GM19468 (cell line): ENCODE data around the gene CDH4.
"Not testable (repeated sequence)": the region's sequence is repeated elsewhere in the genome, so short reads cannot be mapped to it uniquely, and the experiment has no call there.

ENCODE experiments used
- ATAC-seq: cut with Tn5 transposase; IDR thresholded peaks from one replicate; pipeline ENCODE4 v1.9.1; 2021; ENCODE audit warnings: mild to moderate bottlenecking, moderate library complexity, moderate number of reproducible peaks; ENCODE audit not compliant: unreplicated experiment; ENCODE audit errors: extremely low read depth

The CDH4 gene

DNA sequence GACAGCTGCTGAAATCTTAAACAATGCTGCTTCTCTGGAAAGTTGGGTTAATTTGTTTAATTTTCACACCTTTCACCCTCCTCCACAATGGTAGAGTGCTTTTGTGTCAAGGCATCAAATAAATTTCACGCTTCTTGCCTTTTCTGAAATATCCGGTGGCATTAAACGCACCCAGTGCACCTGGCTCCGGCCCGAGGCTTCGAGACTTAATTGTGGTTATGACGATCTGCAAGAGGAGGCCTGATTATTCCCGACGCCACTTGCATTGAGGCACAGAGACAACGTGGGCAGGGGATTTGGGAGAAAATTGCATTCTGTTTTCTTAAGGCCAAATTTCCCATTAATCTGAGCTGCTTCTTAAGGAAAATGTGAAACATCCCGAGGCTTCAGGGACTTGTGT is 152.2 kb downstream of the CDH4 start:
- no peak for ATAC-seq

DNA sequence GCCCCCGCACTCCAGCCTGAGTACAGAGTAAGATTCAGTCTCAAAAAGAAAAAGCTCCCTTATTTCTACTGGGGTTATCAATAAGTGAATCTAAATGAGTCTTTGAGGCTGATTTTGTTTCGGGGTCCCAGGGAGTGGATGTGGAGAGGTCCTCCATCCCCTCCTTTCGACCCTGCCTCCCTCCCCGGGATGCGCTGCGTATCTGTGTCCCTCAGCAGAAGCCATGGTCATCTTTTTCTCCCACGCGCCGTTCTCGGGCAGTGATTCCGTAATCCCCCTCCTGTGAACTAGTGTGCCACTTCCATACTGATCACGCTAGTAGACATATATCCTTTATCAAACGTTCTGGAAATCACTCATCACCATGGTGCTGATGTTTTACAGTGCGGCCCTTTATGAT is 152.9 kb downstream of the CDH4 start:
- ATAC-seq = no peak

DNA sequence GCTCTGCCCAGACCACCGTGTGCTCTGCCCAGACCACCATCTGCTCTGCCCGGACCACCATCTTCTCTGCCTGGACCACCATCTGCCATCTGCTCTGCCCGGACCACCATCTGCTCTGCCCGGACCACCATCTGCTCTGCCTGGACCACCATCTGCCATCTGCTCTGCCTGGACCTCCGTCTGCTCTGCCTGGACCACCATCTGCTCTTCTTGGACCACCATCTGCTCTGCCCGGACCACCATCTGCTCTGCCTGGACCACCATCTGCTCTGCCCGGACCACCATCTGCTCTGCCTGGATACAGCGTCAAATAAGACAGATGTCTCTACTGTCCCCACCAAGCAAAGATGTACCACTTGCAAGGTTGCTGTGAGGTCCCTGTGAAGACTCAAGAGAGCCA is 154.7 kb downstream of the CDH4 start:
- not testable (repeated sequence) for ATAC-seq

DNA sequence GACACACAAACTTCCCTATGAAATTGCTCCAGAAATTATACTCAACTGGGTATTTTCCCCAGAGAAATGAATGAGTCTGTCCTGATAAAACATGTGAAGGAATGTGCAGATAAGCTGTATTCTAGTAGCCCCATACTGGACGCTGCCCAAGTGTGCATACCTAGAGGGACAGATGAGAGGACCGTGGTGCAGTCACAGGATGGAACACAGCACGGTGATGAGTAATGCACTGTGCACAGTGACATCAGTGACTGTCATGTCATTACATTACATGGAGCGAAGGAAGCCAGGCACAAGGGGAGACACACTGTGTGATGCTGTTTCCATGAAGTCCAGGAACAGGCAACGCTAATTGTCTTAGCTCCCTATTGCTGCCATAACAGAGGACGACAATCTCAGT is 155.5 kb downstream of the CDH4 start:
- no peak for ATAC-seq

DNA sequence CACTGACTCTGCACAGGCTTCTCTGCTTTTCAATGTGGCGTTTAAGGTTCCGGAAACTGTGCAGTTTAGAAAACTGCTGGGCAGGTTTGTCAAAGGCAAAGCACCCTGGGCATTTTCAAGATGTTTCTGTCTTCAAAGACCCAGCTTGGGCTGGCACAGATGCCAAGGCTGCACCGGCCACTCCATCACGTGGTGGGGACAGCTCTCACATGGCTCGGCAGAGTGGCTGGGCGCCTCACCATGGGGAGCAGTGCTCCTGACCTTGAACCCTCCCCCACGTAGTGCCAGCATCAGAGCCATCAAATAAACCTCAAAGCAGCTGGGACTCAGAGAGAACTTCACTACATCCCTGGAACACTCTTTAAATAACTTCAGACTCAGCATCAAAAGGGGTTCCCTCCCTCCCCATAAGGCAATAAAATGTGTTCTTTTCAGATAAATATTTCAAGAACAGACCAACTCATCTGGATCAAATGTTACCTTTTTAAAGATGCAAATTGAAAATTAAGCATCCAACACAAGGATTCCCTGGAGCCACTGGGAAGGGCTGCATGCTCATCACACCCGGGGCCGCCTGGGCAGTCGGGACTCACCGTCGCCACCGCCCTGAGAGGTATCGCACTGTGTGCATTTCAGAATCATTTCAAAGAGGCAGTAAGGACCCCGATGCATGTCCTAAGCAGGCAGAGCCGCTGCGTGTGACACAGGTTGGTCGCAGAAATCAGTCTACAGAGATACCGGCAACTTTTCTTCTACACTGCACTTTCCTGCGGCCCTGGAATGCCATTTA is 157.1 kb downstream of the CDH4 start:
- no peak for ATAC-seq

DNA sequence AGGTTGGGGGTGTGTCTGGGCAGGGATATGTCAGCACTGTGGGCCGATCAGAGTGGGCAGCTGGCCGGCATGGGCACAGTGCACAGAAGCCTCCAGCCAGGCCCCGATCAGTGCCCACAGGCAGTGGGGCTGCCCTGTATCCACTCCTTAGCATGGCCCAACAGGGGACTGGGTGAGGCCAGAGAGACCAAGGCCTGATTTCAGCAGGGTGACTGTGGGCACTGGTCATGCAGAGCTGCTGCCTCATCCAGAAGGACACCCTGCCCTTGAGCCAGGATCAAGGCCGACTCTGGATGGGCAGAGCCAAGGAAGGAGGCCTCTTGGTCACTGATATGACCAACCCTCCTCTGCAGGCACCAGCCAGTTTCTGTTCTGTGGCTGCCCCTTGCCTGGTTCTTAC is 159.7 kb downstream of the CDH4 start:
- ATAC-seq = no peak

DNA sequence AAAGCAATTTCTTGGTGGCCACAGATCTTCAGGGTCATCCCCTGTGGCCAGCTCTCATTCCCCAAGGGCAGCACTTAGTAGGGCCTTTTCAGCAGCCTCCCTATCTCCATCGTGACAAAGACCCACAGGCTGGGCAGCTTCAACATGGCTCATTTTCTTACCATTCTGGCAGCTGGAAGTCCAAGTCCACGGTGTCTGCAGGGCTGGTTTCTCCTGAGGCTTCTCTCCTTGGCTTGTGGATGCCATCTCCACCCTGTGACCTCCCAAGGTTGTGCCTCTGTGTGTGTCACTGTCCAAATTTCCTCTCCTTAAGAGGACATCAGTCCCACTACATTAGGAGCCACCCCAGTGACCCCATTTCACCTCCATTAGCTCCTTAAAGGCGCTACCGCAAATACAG is 161.7 kb downstream of the CDH4 start:
- ATAC-seq = no peak

DNA sequence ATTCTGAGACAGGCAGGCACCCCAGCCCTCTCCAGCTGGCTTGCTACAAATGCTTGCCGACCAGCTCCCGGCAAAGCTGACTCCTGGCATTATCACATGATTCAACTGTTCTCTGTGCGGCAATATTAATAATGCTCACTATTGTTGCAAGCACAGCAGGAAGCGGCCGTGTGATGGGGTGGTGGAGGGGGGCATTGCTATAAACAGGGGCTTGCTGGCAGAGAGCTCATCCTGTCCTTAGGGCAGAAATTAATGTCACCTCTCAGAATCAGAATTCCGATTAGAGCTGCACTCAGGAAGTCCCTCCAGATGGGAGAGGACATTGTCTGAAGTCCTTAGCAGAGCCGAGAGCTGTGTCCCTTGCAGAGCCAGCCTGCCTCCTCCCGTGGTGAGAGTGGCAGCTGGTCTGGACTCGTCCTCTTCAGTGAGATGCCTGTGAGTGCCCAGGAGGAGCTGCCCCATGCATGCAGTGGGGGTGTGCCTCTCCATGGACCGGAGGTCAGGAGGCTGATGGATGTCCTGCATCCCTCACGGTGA is 162.5 kb downstream of the CDH4 start:
- no peak for ATAC-seq

DNA sequence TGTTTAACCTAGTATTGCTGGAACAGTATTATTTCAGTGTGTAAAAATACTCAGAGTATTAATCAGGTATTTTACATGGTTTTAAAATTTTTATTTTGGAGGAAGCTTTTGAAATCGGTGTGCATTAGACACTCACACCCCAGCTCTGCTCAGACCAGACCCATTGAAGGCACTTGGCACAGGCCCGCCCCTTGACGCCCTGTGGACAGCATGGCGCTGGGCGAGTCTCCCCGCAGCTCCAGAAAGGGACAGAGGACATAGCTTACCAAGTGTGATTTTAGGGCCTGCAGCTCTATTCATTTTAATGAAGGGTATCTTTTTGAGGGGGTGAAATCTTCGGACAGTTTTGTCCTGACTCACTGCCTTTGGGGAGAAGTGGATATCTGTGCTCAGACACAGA is 164.5 kb downstream of the CDH4 start:
- no peak for ATAC-seq

DNA sequence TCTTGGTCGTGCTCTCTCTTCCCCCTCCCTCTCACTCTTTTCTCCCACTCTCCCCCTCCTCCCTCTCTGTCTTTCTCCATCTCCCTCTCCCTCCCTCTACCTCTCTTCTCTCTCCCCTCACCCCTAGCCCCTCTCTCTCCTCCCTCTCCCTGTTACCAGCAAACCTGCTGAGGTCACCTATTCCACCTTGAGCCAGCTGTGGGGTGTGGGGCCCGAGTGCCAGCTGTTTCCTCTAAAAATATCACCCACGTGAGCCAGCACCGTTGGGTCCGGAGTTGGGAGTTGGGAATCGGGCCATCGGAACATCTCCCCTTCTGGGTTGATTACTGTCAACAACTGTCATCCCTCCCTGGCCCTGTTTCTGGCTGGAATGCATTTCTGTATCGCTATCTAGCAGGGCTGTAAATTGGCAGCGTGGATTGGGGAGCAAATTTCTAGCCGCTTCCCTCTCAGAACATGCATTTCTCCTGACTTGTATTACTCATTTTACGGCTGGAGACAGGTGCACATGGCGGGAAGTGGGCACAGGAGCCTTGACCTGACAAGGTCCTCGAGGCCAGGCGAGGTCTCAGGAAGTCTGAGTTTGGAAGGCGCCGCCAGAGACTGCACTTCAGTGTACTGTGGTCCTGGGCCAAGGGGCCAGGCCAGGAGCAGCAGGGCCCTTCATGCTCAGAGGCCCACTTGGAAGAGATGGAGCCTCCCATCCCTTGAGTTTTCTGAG is 165.3 kb downstream of the CDH4 start:
- no peak for ATAC-seq

DNA sequence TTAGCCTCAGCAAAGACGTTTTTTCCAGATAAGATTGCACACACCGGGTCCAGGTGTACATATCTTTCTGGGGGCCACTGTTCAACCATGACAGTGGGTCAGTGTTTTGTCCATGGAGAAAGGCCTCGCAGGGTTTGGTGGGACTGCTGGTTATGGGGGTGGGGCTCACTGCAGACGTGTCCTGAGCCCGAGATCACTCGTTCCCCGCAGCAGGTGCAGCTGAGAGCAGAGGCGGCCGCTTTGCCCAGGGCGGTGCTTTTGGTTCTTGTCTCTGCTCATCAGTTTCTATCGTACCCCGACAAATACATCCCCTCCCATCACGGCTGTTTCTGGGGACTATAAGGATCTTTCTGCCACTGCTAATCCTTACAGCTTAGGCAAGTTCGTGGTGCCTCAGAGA is 166.9 kb downstream of the CDH4 start:
- no peak for ATAC-seq

DNA sequence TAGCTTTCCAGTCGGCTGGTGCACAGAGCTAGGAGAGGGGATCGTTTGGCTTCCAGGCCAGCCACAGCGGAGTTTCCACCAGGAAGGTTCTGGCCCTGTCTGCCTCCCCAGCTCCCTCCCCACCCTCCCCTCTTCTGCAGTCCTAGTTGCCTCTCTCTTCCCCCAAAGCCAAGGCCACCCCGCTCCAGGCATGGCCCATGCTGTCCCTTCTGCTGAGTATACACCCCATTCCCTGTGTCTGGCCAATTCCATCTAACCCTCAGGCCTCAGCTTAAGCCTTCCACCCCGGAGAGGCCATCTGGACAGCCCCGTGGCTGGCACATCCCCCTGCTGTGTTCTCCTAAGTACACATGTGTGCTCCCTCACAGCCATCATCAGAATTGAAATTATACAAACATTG is 167.4 kb downstream of the CDH4 start:
- ATAC-seq = no peak

DNA sequence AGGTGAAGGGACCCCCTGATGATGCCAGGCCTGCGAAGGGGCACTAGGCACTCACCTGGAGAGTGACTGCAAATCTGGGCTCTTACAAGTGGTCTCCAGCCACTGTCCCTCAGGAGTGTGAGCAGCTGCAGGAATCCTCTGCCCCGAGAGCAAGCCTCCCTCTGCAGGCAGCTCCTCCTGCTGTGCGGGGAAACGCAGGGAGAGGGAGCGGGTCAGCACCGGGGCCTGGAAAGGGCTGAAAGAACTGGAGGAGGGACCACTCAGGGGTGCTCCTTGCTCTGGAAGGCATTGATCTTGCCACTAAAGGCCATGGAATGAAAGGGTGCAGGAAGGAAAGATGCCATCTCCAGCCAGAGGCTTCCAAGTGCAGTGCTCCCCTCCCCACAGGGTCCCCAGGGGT is 168.0 kb downstream of the CDH4 start:
- ATAC-seq = no peak

DNA sequence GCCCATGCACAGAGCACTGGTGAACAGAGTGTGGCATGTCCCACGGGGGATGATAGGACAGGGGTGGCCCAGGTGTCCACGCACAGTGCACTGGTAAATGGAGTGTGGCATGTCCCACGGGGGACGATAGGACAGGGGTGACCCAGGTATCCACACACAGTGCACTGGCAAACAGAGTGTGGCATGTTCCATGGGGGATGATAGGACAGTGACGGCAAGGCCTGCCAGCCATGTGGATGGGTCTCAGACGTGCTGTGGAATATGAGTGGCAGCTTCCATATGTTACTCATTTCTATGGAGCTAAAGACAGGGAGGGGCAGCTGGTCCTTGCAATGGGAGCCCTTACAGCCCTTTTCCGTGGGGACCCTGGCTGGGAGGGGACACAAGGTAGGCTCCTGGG is 168.7 kb downstream of the CDH4 start:
- no peak for ATAC-seq

DNA sequence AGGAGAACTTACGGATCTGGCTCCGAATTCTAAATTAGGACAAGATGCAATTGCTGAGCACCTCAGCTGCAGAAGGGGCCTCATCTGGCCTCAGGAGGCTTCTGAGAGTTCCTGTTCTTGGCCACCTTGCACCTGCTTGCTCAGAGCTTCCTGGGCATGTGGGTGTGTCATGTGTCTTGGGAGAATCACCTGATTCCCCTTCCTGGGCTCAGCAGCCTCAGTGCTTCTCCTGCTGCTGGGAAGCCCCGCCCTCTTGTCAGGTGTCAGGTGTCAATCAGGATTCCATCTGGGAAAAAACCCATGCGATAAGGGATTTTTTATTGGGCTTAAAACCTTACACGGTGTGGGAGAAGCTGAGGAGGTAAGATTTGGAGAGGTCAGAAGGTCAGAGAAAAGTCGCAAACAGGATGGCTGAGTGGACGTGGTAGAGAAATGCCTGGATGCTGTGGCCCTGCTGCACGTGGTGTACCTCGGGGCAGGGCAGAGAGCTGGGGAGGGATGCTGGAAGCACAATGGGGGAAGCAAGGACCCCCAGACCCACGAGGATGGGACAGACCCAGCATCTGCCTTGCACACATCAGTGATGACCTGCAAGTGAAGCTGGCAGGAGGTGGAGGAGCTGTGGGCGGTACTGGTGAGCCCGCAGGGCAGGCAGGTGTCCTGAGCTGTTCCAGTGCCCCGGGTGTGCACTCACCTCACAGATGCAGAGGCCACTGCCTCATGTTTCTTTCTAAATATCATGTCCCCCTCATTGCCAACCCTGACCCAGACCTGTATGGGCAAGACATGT is 170.8 kb downstream of the CDH4 start:
- no peak for ATAC-seq

DNA sequence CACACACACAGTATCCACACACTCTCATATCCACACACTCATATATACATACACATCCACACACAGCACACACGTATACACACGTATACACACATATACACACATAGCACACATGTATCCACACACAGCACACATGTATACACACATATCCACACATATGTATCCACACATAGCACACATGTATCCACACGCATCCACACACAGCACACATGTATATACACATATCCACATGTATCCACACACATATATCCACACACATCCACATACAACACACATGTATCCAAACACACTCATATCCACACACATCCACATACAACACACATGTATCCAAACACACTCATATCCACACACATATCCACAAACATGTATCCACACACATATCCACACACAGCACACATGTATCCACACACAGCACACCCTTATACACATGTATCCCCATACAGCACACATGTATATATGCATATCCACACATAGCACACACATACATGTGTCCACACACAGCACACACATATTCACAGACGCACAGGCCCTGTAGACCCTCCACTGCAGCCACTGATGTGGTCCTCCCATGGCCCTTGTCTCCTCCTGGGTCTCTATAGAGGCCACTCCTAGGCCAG is 172.1 kb downstream of the CDH4 start:
- ATAC-seq = no peak

DNA sequence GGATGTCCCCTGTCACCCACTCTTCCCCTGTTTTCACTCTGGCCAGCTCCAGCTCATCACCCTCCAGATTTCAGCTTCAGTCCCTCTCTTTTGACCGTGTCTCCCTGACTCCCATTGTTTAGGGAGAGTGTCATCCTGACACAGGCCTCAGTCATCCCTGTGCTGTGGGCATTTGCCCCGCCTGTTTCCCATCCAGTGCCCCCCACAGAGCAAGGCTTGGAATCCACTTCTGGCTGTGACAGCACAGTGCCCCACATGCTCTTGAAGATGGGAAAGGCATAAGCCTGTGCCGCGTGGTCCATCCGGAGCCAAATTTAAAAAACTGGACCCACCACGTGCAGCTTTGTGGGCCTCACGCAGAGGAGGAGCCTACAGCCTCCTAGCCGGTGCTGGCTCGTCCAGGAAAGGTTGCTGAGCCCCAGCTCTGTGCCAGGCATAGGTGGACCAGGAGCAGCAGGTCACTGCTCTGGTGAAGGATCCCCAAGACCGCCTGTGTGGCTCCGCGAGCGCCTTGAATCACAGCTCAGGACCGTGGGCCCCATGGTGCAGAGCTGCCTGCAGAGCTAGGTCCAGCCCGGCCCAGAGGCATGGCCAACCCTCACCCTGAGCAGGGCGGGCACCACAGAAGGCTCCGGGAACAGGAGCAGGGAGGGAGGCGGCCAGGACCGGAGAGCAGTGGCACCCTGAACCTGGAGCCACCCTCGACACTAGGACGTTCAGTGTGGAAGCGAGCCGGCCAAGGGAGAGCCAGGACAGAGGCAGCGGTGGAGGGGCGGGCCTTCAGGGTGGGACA is 172.8 kb downstream of the CDH4 start:
- no peak for ATAC-seq

DNA sequence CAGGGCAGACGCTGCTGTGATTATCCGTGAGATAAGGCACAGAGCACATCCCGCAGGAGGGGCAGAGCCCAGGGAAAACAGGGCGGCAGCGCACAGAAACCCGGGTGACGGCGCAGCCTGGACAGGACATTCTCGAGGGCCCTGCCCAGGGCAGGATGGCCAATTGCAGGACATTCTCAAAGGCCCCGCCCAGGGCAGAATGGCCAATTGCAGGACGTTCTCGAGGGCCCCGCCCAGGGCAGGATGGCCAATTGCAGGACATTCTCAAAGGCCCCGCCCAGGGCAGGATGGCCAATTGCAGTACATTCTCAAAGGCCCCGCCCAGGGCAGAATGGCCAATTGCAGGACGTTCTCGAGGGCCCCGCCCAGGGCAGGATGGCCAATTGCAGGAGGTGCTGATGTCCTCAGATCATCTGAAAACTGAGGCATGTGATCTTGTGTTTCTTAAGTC is 173.5 kb downstream of the CDH4 start:
- ATAC-seq = not testable (repeated sequence)

DNA sequence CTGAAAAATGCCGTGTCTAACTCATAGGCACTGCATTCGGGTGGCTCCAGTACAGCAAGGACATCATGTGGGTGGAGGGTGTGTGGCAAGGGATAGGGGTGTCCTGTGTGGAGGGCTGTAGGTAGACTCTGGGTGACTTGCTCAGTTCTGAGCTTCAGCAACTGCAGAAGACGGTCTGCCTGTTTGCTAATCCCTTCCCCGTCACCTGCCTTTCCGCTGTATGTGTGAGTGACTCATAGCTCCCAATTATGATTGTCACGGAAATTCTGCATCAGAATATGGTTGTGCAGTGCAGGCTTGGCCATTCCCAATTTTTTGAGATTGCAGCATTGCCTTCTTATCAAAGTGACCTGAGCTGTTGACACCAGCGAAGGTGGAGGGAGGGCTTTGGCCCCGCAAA is 174.3 kb downstream of the CDH4 start:
- no peak for ATAC-seq
